ENCODE results near the gene SLC44A1.

DNA sequence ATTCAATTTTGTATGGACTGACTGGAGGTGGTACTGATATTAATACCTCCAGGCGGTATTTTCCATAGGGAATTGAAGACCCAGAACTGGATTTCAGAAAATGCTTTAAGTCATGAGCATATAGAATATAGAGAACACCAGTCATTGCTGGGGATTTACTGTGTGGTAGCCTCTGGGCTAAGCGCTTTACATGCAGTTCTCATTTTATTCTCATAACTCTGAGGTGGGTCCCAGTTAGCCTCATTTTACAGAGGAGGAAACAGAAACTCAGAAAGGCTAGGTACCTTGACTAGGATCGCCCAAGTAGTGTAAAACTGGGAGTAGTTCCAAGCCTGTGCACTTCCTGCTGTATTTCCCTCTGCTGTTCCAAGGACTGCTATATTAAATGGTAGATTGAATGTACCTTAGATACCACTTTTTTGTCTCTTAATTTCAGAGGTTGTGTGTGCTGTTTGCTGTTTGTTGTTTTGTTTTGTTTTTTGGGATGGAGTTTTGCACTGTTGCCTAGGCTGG is 13.8 kb downstream of the SLC44A1 start:
- TF ChIP-seq, protein P1, sequence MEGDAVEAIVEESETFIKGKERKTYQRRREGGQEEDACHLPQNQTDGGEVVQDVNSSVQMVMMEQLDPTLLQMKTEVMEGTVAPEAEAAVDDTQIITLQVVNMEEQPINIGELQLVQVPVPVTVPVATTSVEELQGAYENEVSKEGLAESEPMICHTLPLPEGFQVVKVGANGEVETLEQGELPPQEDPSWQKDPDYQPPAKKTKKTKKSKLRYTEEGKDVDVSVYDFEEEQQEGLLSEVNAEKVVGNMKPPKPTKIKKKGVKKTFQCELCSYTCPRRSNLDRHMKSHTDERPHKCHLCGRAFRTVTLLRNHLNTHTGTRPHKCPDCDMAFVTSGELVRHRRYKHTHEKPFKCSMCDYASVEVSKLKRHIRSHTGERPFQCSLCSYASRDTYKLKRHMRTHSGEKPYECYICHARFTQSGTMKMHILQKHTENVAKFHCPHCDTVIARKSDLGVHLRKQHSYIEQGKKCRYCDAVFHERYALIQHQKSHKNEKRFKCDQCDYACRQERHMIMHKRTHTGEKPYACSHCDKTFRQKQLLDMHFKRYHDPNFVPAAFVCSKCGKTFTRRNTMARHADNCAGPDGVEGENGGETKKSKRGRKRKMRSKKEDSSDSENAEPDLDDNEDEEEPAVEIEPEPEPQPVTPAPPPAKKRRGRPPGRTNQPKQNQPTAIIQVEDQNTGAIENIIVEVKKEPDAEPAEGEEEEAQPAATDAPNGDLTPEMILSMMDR (IDR thresholded peaks at IDR 0.05), result no peak
- no peak for TF ChIP-seq BHLHE40 (IDR thresholded peaks at IDR 0.05; ENCODE audit: low read depth, low read length)
- no peak for TF ChIP-seq CHD2 (IDR thresholded peaks at IDR 0.05; ENCODE audit: low read length, partially characterized antibody)
- TF ChIP-seq, protein P2, sequence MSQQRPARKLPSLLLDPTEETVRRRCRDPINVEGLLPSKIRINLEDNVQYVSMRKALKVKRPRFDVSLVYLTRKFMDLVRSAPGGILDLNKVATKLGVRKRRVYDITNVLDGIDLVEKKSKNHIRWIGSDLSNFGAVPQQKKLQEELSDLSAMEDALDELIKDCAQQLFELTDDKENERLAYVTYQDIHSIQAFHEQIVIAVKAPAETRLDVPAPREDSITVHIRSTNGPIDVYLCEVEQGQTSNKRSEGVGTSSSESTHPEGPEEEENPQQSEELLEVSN (IDR thresholded peaks at IDR 0.05; ENCODE audit: borderline replicate concordance, low read depth), result no peak
- TF ChIP-seq, protein P3, sequence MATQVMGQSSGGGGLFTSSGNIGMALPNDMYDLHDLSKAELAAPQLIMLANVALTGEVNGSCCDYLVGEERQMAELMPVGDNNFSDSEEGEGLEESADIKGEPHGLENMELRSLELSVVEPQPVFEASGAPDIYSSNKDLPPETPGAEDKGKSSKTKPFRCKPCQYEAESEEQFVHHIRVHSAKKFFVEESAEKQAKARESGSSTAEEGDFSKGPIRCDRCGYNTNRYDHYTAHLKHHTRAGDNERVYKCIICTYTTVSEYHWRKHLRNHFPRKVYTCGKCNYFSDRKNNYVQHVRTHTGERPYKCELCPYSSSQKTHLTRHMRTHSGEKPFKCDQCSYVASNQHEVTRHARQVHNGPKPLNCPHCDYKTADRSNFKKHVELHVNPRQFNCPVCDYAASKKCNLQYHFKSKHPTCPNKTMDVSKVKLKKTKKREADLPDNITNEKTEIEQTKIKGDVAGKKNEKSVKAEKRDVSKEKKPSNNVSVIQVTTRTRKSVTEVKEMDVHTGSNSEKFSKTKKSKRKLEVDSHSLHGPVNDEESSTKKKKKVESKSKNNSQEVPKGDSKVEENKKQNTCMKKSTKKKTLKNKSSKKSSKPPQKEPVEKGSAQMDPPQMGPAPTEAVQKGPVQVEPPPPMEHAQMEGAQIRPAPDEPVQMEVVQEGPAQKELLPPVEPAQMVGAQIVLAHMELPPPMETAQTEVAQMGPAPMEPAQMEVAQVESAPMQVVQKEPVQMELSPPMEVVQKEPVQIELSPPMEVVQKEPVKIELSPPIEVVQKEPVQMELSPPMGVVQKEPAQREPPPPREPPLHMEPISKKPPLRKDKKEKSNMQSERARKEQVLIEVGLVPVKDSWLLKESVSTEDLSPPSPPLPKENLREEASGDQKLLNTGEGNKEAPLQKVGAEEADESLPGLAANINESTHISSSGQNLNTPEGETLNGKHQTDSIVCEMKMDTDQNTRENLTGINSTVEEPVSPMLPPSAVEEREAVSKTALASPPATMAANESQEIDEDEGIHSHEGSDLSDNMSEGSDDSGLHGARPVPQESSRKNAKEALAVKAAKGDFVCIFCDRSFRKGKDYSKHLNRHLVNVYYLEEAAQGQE (IDR thresholded peaks at IDR 0.05), result no peak
- no peak for TF ChIP-seq SMC3 (IDR thresholded peaks at IDR 0.05)
- no peak for TF ChIP-seq RAD21 (conservative IDR thresholded peaks at IDR 0.05 in 1 of 2, IDR thresholded peaks at IDR 0.05 in 1 of 2)
- TF ChIP-seq HOXA7 (CRISPR knock-in tag; IDR thresholded peaks at IDR 0.05), result no peak
- TF ChIP-seq POLR2A (IDR thresholded peaks at IDR 0.05; ENCODE audit: low read length), result no peak
- TF ChIP-seq JUN (IDR thresholded peaks at IDR 0.05), result no peak
